Cardiac muscle cell (in vitro differentiated cells and primary cell): ENCODE measurements around the gene TMEM81. TPM values are rescaled to one million over a fixed set of nuclear protein-coding genes. Genes with fewer than 3 reads are reported as not detected.
A peak's percentile ranks its signal among the peaks of the same experiment; 100 is the strongest.

Source experiments
- DNase-seq, 2 donors: peaks; one replicate each; pipeline versions ENCODE4 v3.0.0 to v3.0.0-alpha.2; 2010 to 2017; ENCODE audit warnings: low read depth in 1 of 2, low spot score in 1 of 2
- H3K27ac ChIP-seq: fragments of 200-600 bp; sonication (generic); 2 replicates; pipeline ENCODE4 v1.5.1; 2016
- H3K27me3 ChIP-seq: fragments of 200-600 bp; sonication (generic); 2 replicates; pipeline ENCODE4 v1.6.0; 2016; ENCODE audit warnings: control low read depth
- H3K36me3 ChIP-seq: fragments of 200-600 bp; sonication (generic); 2 replicates; pipeline ENCODE4 v1.5.1; 2016; ENCODE audit warnings: control low read depth
- H3K4me1 ChIP-seq: fragments of 200-600 bp; sonication (generic); 2 replicates; pipeline ENCODE4 v1.8.1; 2017; ENCODE audit warnings: low read depth, mild to moderate bottlenecking, mixed run types
- H3K4me3 ChIP-seq: fragments of 200-600 bp; sonication (generic); 2 replicates; pipeline ENCODE4 v1.5.1; 2016; ENCODE audit warnings: mild to moderate bottlenecking
- H3K9me3 ChIP-seq: fragments of 200-600 bp; sonication (generic); 2 replicates; pipeline ENCODE4 v1.5.1; 2017; ENCODE audit warnings: low read depth, mild to moderate bottlenecking, control low read depth
- polyA plus RNA-seq: library from polyadenylated mRNA; unstranded; fragments of >200 nt; fragmentation: Nextera tagmentation; extraction: Ambion mirVana; gene quantifications from 2 replicates; pipeline ENCODE4 v1.2.1, GENCODE V29; 2016
- total RNA-seq: library from RNA; depleted of rRNA; stranded (reverse); fragments of >200 nt; gene quantifications from 2 replicates; pipeline ENCODE4 v1.2.3, GENCODE V29; 2016
- TF ChIP-seq, protein P1 (sequence below): IDR thresholded peaks from 2 replicates; pipeline ENCODE4 v1.5.1; 2012; ENCODE audit warnings: low read depth, mild to moderate bottlenecking, low read length

Gene TMEM81
- total and polyA plus RNA-seq, 2 experiments from 2014 or later: 1.1 to 2.1 TPM

DNA sequence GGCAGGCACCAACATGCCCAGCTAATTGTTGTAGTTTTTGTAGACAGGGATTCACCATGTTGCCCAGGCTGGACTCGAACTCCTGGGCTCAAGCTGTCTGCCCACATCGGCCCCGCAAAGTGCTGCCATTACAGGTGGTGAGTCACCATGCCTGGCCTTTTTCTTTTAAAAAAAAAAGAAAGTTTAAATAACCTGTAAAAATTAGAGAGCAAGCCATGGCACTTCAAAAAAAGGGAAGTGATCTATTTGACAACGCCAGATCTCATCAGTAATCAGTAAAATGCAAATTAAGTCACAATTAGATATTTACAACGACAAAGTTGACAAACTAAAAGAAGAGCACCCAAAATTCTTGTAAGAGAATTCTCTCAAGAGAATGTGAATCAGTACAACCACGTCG is 40.5 kb upstream of the TMEM81 start:
- TF ChIP-seq, protein P1, sequence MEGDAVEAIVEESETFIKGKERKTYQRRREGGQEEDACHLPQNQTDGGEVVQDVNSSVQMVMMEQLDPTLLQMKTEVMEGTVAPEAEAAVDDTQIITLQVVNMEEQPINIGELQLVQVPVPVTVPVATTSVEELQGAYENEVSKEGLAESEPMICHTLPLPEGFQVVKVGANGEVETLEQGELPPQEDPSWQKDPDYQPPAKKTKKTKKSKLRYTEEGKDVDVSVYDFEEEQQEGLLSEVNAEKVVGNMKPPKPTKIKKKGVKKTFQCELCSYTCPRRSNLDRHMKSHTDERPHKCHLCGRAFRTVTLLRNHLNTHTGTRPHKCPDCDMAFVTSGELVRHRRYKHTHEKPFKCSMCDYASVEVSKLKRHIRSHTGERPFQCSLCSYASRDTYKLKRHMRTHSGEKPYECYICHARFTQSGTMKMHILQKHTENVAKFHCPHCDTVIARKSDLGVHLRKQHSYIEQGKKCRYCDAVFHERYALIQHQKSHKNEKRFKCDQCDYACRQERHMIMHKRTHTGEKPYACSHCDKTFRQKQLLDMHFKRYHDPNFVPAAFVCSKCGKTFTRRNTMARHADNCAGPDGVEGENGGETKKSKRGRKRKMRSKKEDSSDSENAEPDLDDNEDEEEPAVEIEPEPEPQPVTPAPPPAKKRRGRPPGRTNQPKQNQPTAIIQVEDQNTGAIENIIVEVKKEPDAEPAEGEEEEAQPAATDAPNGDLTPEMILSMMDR: no peak
- Histone ChIP-seq H3K36me3 (no peaks in the 10 kb centered on the region), H3K4me1 (peaks cover 7% of the 10 kb centered on the region), H3K9me3 (no peaks in the 10 kb centered on the region), H3K27ac (no peak overlapping the region), H3K4me3 (no peak overlapping the region), H3K27me3 (no peaks in the 10 kb centered on the region)
- no peak for DNase-seq

DNA sequence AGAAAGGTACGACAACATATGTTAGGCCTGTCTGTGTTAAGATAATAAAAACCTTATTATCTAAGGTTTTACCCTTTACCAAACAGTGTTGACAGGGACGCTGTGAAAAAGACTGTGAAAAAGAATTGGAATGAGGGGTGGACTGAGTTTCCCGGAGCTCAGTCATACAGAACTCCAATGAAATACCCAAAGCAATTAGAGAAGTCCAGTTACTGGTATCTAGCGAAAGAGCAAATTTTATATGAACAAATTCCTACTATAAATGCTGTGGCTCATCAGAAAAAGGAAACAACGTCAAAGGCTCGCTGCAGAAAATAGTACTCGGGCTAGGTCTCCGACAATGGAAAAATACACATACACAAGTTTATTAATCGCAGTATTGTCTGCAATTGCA is 38.2 kb upstream of the TMEM81 start:
- Histone ChIP-seq H3K27me3 (no peaks in the 10 kb centered on the region), H3K4me1 (peaks cover 7% of the 10 kb centered on the region), H3K9me3 (no peaks in the 10 kb centered on the region), H3K27ac (peak overlapping the region; percentile 97), H3K36me3 (no peaks in the 10 kb centered on the region), H3K4me3 (peak overlapping the region; percentile 92)
- no peak for DNase-seq
- TF ChIP-seq, protein P1: no peak

DNA sequence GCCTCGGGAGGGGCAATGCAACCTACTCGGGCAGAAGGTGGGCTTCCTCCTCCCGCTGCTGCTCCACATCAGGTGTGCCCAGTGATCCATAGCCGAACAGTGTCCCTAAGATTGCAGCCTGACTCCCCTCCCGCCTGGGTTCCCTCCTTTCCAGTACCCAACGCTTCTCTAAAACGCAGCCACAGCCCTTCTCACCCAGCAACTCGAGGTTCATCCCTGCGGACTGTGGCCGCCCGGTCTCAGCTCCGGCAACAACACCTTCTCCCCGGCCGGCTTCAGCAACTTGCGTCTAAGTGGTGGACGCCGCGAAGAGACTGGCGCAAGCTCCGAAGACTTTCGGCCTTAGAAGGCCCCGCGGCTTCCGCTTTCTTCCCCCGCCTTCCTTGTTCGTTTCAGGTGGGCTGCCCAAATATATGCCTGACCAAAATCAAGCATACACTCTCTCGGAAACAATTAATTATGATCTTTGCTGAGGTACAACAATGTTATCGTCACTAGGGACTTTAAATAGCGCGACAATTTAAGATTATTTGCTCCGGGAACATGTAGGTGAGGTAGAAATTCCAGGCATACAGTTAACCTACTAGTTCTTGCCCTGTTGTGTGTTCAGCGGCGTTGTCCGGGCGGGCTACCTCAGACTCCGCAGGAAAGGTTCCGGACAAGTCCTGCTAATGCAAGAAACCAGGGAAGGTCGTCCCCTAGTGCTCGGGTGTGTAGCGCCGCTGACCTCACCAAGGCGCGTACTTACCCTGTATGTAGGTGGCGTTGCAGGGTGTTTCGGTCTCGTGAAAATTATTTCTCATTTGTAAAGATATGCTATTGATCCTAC is 37.6 kb upstream of the TMEM81 start, which contains the start of gene RBBP5:
TSS of gene RBBP5 (minus strand) at position 319 of the 829 bp plus-strand sequence. CDS start at position 214, 105 bp downstream.
- DNase-seq: peak; percentile 95 to 99
- Histone ChIP-seq H3K4me3 (peak within 1 kb of the TSS; percentile 92), H3K9me3 (no peaks in the 10 kb centered on the region), H3K36me3 (no peaks in the 10 kb centered on the region), H3K4me1 (peaks cover 7% of the 10 kb centered on the region), H3K27ac (peak within 1 kb of the TSS; percentile 97), H3K27me3 (no peaks in the 10 kb centered on the region)
- TF ChIP-seq, protein P1: peak; percentile 83

DNA sequence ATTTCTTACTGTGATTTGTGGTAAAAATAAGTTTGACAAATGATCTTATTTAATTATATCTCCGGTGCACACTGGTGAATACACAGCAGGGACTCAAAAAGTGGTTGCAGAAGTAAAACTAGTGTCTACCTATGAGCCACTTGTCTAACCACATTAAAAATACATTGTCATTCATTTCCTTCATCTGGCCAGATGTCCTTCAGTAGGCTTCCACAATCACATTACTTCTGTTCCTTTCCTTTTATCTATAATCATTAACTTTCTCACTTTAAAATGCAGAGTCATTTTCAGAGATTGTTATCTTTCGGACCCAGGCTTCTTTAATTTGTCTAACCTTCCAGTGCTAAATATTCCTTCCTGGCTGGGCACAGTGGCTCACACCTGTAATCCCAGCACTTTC is 34.5 kb upstream of the TMEM81 start:
- Histone ChIP-seq H3K27me3 (no peaks in the 10 kb centered on the region), H3K9me3 (no peaks in the 10 kb centered on the region), H3K4me1 (peaks cover 7% of the 10 kb centered on the region), H3K27ac (no peak overlapping the region), H3K4me3 (no peak overlapping the region), H3K36me3 (peaks cover 13% of the 10 kb centered on the region)
- no peak for DNase-seq
- TF ChIP-seq, protein P1: no peak

DNA sequence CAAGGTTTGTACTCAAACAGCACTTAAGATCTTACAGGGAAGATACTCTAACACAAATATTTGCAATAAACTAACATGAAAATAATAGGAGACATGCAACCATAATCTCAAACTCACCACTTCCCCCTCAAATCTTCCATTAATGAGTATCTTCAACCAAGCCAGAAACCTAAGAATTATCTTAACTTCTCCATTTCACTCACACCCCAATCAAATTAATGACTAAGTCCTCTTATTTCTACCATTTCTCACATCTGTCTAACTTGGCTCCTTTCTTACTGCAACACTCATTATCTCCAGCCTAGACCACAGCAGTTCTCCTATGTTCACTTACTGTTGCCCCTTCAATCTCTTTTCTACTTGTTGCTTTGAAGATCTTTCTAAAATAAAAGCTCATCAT is 27.1 kb upstream of the TMEM81 start:
- peaks cover 18% of the 10 kb centered on the region for H3K36me3 ChIP-seq
- DNase-seq: no peak
- TF ChIP-seq, protein P1: no peak
- H3K4me1 ChIP-seq: no peaks in the 10 kb centered on the region
- no peak overlapping the region for H3K4me3 ChIP-seq
- no peaks in the 10 kb centered on the region for H3K9me3 ChIP-seq
- no peaks in the 10 kb centered on the region for H3K27me3 ChIP-seq
- no peak overlapping the region for H3K27ac ChIP-seq
